HCT116 (cell line): ENCODE results near the gene ADGRG7. TPM values are rescaled to one million over a fixed set of nuclear protein-coding genes. Genes with fewer than 3 reads are reported as not detected.

Source experiments
- ATAC-seq: fragments of 200-7000 bp; cut with Tn5 transposase; 2 replicates; pipeline ENCODE4 v1.9.1; 2020; ENCODE audit warnings: mild to moderate bottlenecking, moderate library complexity
- BruUV-seq: library from RNA; stranded (reverse); fragments of 400-500 nt; replicated peaks from 2 replicates; lab custom pipeline; 2021; lab: Mats Ljungman, UMichigan
- CTCF ChIA-PET: fragments of 300-600 bp; sonication (Branson Sonifier 250); formaldehyde crosslinking; loops from one replicate; lab custom pipeline; 2021; ENCODE audit warnings: antibody characterized with exemption; lab: Charles Lee
- POLR2A ChIA-PET: fragments of 300-600, 350-600 bp; sonication (Branson Sonifier 250); formaldehyde crosslinking; loops from one replicate; lab custom pipeline; 2021; ENCODE audit warnings: antibody characterized with exemption; lab: Charles Lee
- RAD21 ChIA-PET, 2 experiments: fragments of 300-600 bp; sonication (Branson Sonifier 250); formaldehyde crosslinking; loops; one replicate each; lab custom pipeline; 2023; ENCODE audit warnings: low total read pairs in 2 of 2; ENCODE audit not compliant: uncharacterized antibody in 2 of 2, unreplicated experiment in 2 of 2, low non-redundant PET in 1 of 2; lab: Charles Lee
- DNase-seq: peaks from one replicate; pipeline ENCODE4 v3.0.0-alpha.2; 2010; ENCODE audit warnings: low read depth, low spot score
- H2AFZ ChIP-seq: fragments of 200-600 bp; shearing (Covaris generic), sonication (generic); 2 replicates; pipeline ENCODE4 v1.6.1; 2017; ENCODE audit warnings: low read depth, mixed run types, mixed read lengths, antibody characterized with exemption, low read length; ENCODE audit not compliant: poor library complexity, severe bottlenecking
- H3K27ac ChIP-seq: 2 replicates; pipeline ENCODE4 v1.5.1; 2012; ENCODE audit warnings: low read depth, low read length
- H3K27me3 ChIP-seq: fragments of 200-600 bp; sonication (generic); 2 replicates; pipeline ENCODE4 v1.6.1; 2016; ENCODE audit warnings: mixed run types, low read length, mixed read lengths; ENCODE audit not compliant: insufficient read depth
- H3K36me3 ChIP-seq, 2 experiments: fragments of 200-500 bp in 1 of 2; fragments of 200-600 bp in 1 of 2; sonication (Bioruptor generic) in 1 of 2; sonication (generic) in 1 of 2; 2 replicates each; pipeline versions ENCODE4 v1.5.1 to v1.6.1; 2014 to 2016; ENCODE audit warnings: low read length in 2 of 2, inconsistent platforms in 1 of 2, mixed read lengths in 1 of 2, mixed run types in 1 of 2; ENCODE audit not compliant: insufficient read depth in 2 of 2, control insufficient read depth in 1 of 2
- H3K4me1 ChIP-seq, 2 experiments: fragments of 200-600 bp in 1 of 2; sonication (generic) in 1 of 2; 2 replicates each; pipeline versions ENCODE4 v1.5.1 to v1.6.1; 2012 to 2017; ENCODE audit warnings: low read length in 2 of 2, inconsistent platforms in 1 of 2, mild to moderate bottlenecking in 1 of 2, mixed read lengths in 1 of 2, mixed run types in 1 of 2, moderate library complexity in 1 of 2; ENCODE audit not compliant: insufficient read depth in 2 of 2, control insufficient read depth in 1 of 2
- H3K4me2 ChIP-seq: fragments of 200-600 bp; sonication (generic); 2 replicates; pipeline ENCODE4 v1.6.1; 2017; ENCODE audit warnings: mixed run types, low read length, mixed read lengths
- H3K4me3 ChIP-seq, 2 experiments: fragments of 200-600 bp in 1 of 2; sonication (generic) in 1 of 2; replicated peaks in 1 of 2; 2 replicates each; pipeline ENCODE4 v1.5.1; 2011 to 2016; ENCODE audit warnings: low read length in 2 of 2, control low read depth in 1 of 2, low read depth in 1 of 2, mild to moderate bottlenecking in 1 of 2, mixed read lengths in 1 of 2, mixed run types in 1 of 2
- H3K79me2 ChIP-seq: fragments of 200-600 bp; sonication (generic); 2 replicates; pipeline ENCODE4 v1.6.1; 2017; ENCODE audit warnings: mild to moderate bottlenecking, mixed run types, low read length, moderate library complexity, mixed read lengths; ENCODE audit not compliant: insufficient read depth
- H3K9ac ChIP-seq: fragments of 200-600 bp; sonication (generic); 2 replicates; pipeline ENCODE4 v1.6.1; 2016; ENCODE audit warnings: low read length, mixed read lengths
- H3K9me2 ChIP-seq: fragments of 200-600 bp; sonication (generic), shearing (Covaris generic); 2 replicates; pipeline ENCODE4 v1.6.1; 2017; ENCODE audit warnings: mixed run types, mild to moderate bottlenecking, moderate library complexity; ENCODE audit not compliant: insufficient read depth
- H3K9me3 ChIP-seq, 2 experiments: fragments of 200-500 bp in 1 of 2; fragments of 200-600 bp in 1 of 2; sonication (Bioruptor generic) in 1 of 2; sonication (generic) in 1 of 2; 2 replicates each; pipeline ENCODE4 v1.6.1; 2014 to 2017; ENCODE audit warnings: low read length in 2 of 2, mixed read lengths in 2 of 2, inconsistent platforms in 1 of 2, low read depth in 1 of 2, mild to moderate bottlenecking in 1 of 2, mixed run types in 1 of 2, moderate library complexity in 1 of 2; ENCODE audit not compliant: control insufficient read depth in 1 of 2, insufficient read depth in 1 of 2
- H4K20me1 ChIP-seq: fragments of 200-600 bp; sonication (generic), shearing (Covaris generic); 2 replicates; pipeline ENCODE4 v1.6.1; 2017; ENCODE audit warnings: mixed run types, mild to moderate bottlenecking, moderate library complexity; ENCODE audit not compliant: insufficient read depth
- CEBPB ChIP-seq: IDR thresholded peaks from 2 replicates; pipeline ENCODE4 v1.6.1; 2012; ENCODE audit warnings: low read depth
- ELF1 ChIP-seq: IDR thresholded peaks from 2 replicates; pipeline ENCODE4 v1.6.1; 2012; ENCODE audit warnings: low read depth, borderline replicate concordance
- MAX ChIP-seq: IDR thresholded peaks from 2 replicates; pipeline ENCODE4 v1.6.1; 2012
- POLR2A ChIP-seq: IDR thresholded peaks from 2 replicates; pipeline ENCODE4 v1.7.0; 2011; ENCODE audit warnings: borderline replicate concordance; ENCODE audit not compliant: insufficient read depth, insufficient read length; ENCODE audit errors: extremely low read depth
- POLR2AphosphoS5 ChIP-seq: IDR thresholded peaks from 2 replicates; pipeline ENCODE4 v1.6.1; 2011; ENCODE audit warnings: mild to moderate bottlenecking, low read depth, low read length, moderate library complexity
- SP1 ChIP-seq: IDR thresholded peaks from 2 replicates; pipeline ENCODE4 v1.6.1; 2012; ENCODE audit warnings: low read depth
- SRF ChIP-seq: IDR thresholded peaks from 2 replicates; pipeline ENCODE4 v1.6.1; 2012; ENCODE audit warnings: low read depth
- TCF7L2 ChIP-seq: IDR thresholded peaks from 2 replicates; pipeline ENCODE4 v1.7.0; 2011; ENCODE audit warnings: borderline replicate concordance, inconsistent platforms; ENCODE audit not compliant: insufficient read depth, insufficient read length; ENCODE audit errors: extremely low read depth
- YY1 ChIP-seq: IDR thresholded peaks from 2 replicates; pipeline ENCODE4 v1.6.1; 2011; ENCODE audit warnings: low read length, low read depth, moderate library complexity, mild to moderate bottlenecking; ENCODE audit not compliant: insufficient replicate concordance; ENCODE audit errors: extremely low read depth
- ZFX ChIP-seq: fragments of 450-650 bp; IDR thresholded peaks from 2 replicates; pipeline ENCODE4 v1.6.1; 2017
- intact Hi-C: fragments of 100-400 bp; cut with micrococcal nuclease; formaldehyde crosslinking; loops from 2 replicates; pipeline ENCODE4 v1.10.0; 2022
- total RNA-seq: library from RNA; stranded (reverse); gene quantifications from one replicate; pipeline ENCODE4 v1.2.1, GENCODE V29; 2021; ENCODE audit not compliant: unreplicated experiment
- TF ChIP-seq, protein P1 (sequence below): IDR thresholded peaks from 2 replicates; pipeline ENCODE4 v1.6.1; 2011; ENCODE audit warnings: mild to moderate bottlenecking, low read length, moderate library complexity; ENCODE audit not compliant: insufficient replicate concordance; ENCODE audit errors: extremely low read depth

The ADGRG7 gene
- total RNA-seq, 1 experiment from 2014 or later = not detected

DNA sequence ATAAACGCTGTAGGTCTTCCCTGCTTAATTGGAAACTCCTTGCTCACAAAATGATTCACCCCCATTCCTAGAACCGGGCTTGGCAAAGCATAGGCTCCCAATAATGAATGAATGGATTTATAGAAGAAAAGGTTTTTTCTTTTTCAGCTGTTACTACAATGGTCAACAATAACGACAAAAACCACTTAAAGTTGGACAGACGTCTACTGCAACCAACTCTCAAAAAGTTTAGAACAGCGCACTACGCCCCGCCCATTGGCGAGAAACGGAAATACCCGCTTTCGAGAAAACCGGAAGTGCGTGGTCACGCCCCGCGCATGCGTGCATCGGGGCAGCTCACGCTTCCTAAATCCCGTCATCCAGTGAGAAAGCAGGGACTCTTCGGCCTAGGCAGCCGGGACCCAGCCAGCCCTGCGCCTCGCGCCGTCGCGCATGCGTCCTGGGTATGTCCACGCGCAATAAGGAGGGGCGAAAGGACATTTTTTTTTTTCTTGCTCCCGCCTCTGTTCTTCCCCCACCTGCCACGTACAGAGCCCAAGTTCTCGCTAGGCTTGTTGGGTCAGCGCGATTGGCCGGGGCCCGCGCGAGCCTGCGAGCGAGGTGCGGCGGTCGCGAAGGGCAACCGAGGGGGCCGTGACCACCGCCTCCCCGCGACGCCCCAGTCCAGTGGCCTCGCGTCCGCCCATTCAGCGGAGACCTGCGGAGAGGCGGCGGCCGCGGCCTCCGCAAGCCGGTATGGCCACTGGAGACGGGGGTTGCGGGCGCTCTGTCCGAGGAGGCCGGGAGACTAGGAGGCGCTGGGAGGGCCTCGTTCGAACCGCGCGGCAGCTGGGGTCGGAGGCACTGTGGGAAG, 99.8 kb downstream of the ADGRG7 start, which contains the start of gene TFG:
TSS of gene TFG (plus strand) at position 506 of the 853 bp plus-strand sequence. CDS start 4,192 bp downstream, outside the sequence.
- ChIA-PET CTCF (interaction anchor here (2.0 kb wide), 1 partner anchor 487 kb away, joined by 5 read pairs; no protein-coding TSS in a partner anchor), POLR2A (interaction anchor here (1.0 to 1.7 kb wide), 2 partner anchors 18 to 106 kb away, joined by 3 to 5 read pairs; no protein-coding TSS in a partner anchor), RAD21 (no interaction called here)
- Histone ChIP-seq H3K79me2 (peaks cover 45% of the 10 kb centered on the region), H3K9me3 (no peaks in the 10 kb centered on the region), H4K20me1 (peaks cover 26% of the 10 kb centered on the region; the same call in 1 of the 2 replicates), H3K4me2 (peak within 1 kb of the TSS; percentile 83), H3K9ac (peak within 1 kb of the TSS; percentile 81), H3K36me3 (peaks cover 3 to 11% of the 10 kb centered on the region in 2 experiments; a peak in 2 of 4 replicates), H3K4me3 (peak within 1 kb of the TSS; percentile 78 to 92), H3K27ac (peak within 1 kb of the TSS; percentile 91), H2AFZ (peak within 1 kb of the TSS; percentile 24), H3K27me3 (no peaks in the 10 kb centered on the region), H3K9me2 (no peaks in the 10 kb centered on the region), H3K4me1 (peaks cover 5 to 17% of the 10 kb centered on the region in 2 experiments; a peak in 3 of 4 replicates)
- no TSS peak for BruUV-seq
- ATAC-seq (peak; percentile 95), DNase-seq (peak; percentile 98)
- TF ChIP-seq POLR2AphosphoS5 (peak; percentile 84), YY1 (peak; percentile 28), POLR2A (peak; percentile 77), ZFX (peak; percentile 77), CEBPB (no peak), MAX (peak; percentile 63; the same call in 1 of the 2 replicates), SP1 (peak; percentile 48; the same call in 1 of the 2 replicates), SRF (no peak), ELF1 (peak; percentile 79), TCF7L2 (peak; percentile 11)
- TF ChIP-seq, protein P1, sequence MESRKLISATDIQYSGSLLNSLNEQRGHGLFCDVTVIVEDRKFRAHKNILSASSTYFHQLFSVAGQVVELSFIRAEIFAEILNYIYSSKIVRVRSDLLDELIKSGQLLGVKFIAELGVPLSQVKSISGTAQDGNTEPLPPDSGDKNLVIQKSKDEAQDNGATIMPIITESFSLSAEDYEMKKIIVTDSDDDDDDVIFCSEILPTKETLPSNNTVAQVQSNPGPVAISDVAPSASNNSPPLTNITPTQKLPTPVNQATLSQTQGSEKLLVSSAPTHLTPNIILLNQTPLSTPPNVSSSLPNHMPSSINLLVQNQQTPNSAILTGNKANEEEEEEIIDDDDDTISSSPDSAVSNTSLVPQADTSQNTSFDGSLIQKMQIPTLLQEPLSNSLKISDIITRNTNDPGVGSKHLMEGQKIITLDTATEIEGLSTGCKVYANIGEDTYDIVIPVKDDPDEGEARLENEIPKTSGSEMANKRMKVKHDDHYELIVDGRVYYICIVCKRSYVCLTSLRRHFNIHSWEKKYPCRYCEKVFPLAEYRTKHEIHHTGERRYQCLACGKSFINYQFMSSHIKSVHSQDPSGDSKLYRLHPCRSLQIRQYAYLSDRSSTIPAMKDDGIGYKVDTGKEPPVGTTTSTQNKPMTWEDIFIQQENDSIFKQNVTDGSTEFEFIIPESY = peak; percentile 47
- intact Hi-C loops = no loop called here
